K562 (cell line): ENCODE results near the gene SNX10. TPM values are rescaled to one million over a fixed set of nuclear protein-coding genes. Genes with fewer than 3 reads are reported as not detected.

Experiments
- AFF1 ChIP-seq, 2 experiments: fragments of 450-650 bp; IDR thresholded peaks; 2 replicates each; pipeline ENCODE4 v1.6.1; 2018; ENCODE audit warnings: mild to moderate bottlenecking in 2 of 2, low read depth in 1 of 2; ENCODE audit not compliant: partially characterized antibody in 2 of 2
- BCOR ChIP-seq: fragments of 450-650 bp; IDR thresholded peaks from 2 replicates; pipeline ENCODE4 v1.6.1; 2016
- CBFA2T3 ChIP-seq: fragments of 450-650 bp; IDR thresholded peaks from 2 replicates; pipeline ENCODE4 v1.6.1; 2017
- DLX4 ChIP-seq: fragments of 250-450 bp; sonication (Bioruptor Pico); IDR thresholded peaks from 2 replicates; pipeline ENCODE4 v1.6.1; 2021; ENCODE audit warnings: mild to moderate bottlenecking
- EGR1 ChIP-seq: fragments of 450-650 bp; conservative IDR thresholded peaks from 2 replicates; pipeline ENCODE4 v1.6.1; 2017; ENCODE audit warnings: mild to moderate bottlenecking
- ELF4 ChIP-seq: fragments of 450-650 bp; formaldehyde crosslinking; IDR thresholded peaks from 2 replicates; pipeline ENCODE4 v1.4.0; 2022; ENCODE audit warnings: missing genetic modification characterization
- ETS1 ChIP-seq: conservative IDR thresholded peaks from 2 replicates; pipeline ENCODE4 v1.6.1; 2011; ENCODE audit warnings: low read depth, mild to moderate bottlenecking, low read length; ENCODE audit not compliant: control insufficient read depth
- HOXB6 ChIP-seq: fragments of 250-450 bp; sonication (Bioruptor Pico); IDR thresholded peaks from 2 replicates; pipeline ENCODE4 v1.5.1; 2022; ENCODE audit warnings: mild to moderate bottlenecking, borderline replicate concordance
- KLF10 ChIP-seq: fragments of 250-450 bp; sonication (Bioruptor Pico); IDR thresholded peaks from 2 replicates; pipeline ENCODE4 v1.6.1; 2021; ENCODE audit warnings: matching md5 sums
- NFYB ChIP-seq: IDR thresholded peaks from 2 replicates; pipeline ENCODE4 v1.6.1; 2011; ENCODE audit warnings: mild to moderate bottlenecking, moderate library complexity; ENCODE audit not compliant: insufficient read length; ENCODE audit errors: extremely low read depth
- SMARCC2 ChIP-seq: fragments of 450-650 bp; IDR thresholded peaks from 2 replicates; pipeline ENCODE4 v1.6.1; 2017; ENCODE audit warnings: antibody characterized with exemption, moderate library complexity, mild to moderate bottlenecking, low read depth
- THAP7 ChIP-seq: fragments of 250-450 bp; sonication (Bioruptor Pico); IDR thresholded peaks from 2 replicates; pipeline ENCODE4 v1.5.0; 2021
- ZBTB12 ChIP-seq: fragments of 250-450 bp; sonication (Bioruptor Pico); IDR thresholded peaks from 2 replicates; pipeline ENCODE4 v1.4.0; 2020
- ZBTB9 ChIP-seq: fragments of 450-650 bp; formaldehyde crosslinking; IDR thresholded peaks from 2 replicates; pipeline ENCODE4 v1.4.0; 2020; ENCODE audit warnings: mild to moderate bottlenecking, moderate library complexity
- ZKSCAN1 ChIP-seq: fragments of 150-350 bp; IDR thresholded peaks from 2 replicates; pipeline ENCODE4 v1.6.1; 2016; ENCODE audit warnings: low read depth, low read length
- ZNF143 ChIP-seq: sonication (generic); formaldehyde crosslinking; IDR thresholded peaks from 2 replicates; pipeline ENCODE4 v1.9.0; 2022; ENCODE audit warnings: mild to moderate bottlenecking, missing genetic modification reagents
- ZNF395 ChIP-seq: fragments of 200-800 bp; sonication (Bioruptor generic); IDR thresholded peaks from 2 replicates; pipeline ENCODE4 v1.6.1; 2017; ENCODE audit warnings: missing genetic modification characterization, missing compliant biosample characterization
- ZNF830 ChIP-seq: fragments of 250-450 bp; sonication (Bioruptor Pico); IDR thresholded peaks from 2 replicates; pipeline ENCODE4 v1.5.0; 2021; ENCODE audit warnings: mild to moderate bottlenecking
- polyA plus RNA-seq, 8 experiments: library from polyadenylated mRNA; depleted of rRNA in 4 of 8; stranded (reverse) in 5 of 8; unstranded in 3 of 8; fragments of >200 nt; fragmentation: Nextera tagmentation in 2 of 8; fragmentation: Illumina TruSeq in 1 of 8; extraction: Ambion mirVana in 2 of 8; extraction: Trizol in 1 of 8; gene quantifications; 2 replicates each; pipeline versions ENCODE4 v1.2.1 to v1.2.3, GENCODE V29; 2011 to 2014; ENCODE audit warnings: inconsistent platforms in 1 of 8, missing spikeins in 1 of 8
- total RNA-seq, 7 experiments: library from RNA; depleted of rRNA in 6 of 7; stranded (reverse); fragments of >200 nt in 6 of 7; fragmentation: Illumina TruSeq in 2 of 7; extraction: Trizol in 2 of 7; gene quantifications; 2 replicates each; pipeline versions ENCODE4 v1.2.1 to v1.2.3, GENCODE V29; 2011 to 2021; ENCODE audit warnings: low replicate concordance in 1 of 7

The SNX10 gene
- total and polyA plus RNA-seq, 9 of the 15 experiments (the other 6 are each of a cell fraction or from before 2014, with no cell fraction given), result 6.9 to 16.5 (median 11.5) TPM

- TF ChIP-seq ZNF143 (CRISPR knock-in tag) (no peak), ZBTB9 (CRISPR knock-in tag) (no peak), CBFA2T3 (peak; percentile 94), ETS1 (no peak), ZNF830 (CRISPR knock-in tag) (no peak), SMARCC2 (peak; percentile 75; the same call in 1 of the 2 replicates), DLX4 (no peak), BCOR (peak; percentile 30; the same call in 1 of the 2 replicates), AFF1 (IDR thresholded peaks at IDR 0.05; ENCODE audit: low read depth in 1 of 2, partially characterized antibody in 2 of 2) (peak in 1 of 2 experiments; percentile 66), ZBTB12 (no peak), ZKSCAN1 (no peak), THAP7 (no peak), ELF4 (CRISPR knock-in tag) (0 out of 2 replicates have a peak, but pooled peaks have one; percentile 73), NFYB (no peak), KLF10 (no peak), ZNF395 (CRISPR knock-in tag) (peak; percentile 45; the same call in 1 of the 2 replicates), HOXB6 (CRISPR knock-in tag) (no peak), EGR1 (peak; percentile 50)
These were observed 126.3 kb downstream of the SNX10 start (continued) for GRCh38 chr7:26417911-26418413.
